ENCODE measurements around the gene GRAPL.
"Not testable (repeated sequence)": the region's sequence is repeated elsewhere in the genome, so short reads cannot be mapped to it uniquely, and the experiment has no call there.

Gene GRAPL

GRCh38 chr17:19203429-19203828 is 76.0 kb downstream of the GRAPL start:
- H3K9me3 Mint-ChIP-seq; ATAC-seq; DNase-seq (ENCODE audit: low spot score in 2 of 2); H3K4me1 Mint-ChIP-seq; H3K27ac Mint-ChIP-seq; H3K4me3 Mint-ChIP-seq; H3K36me3 Mint-ChIP-seq: not testable (repeated sequence)
